Body of pancreas (tissue), 4 donors: ENCODE data around the gene RPP30.

Source experiments
- CTCF ChIP-seq, 7 experiments: fragments of 450-650 bp in 4 of 7; fragments of 200-600 bp in 3 of 7; sonication (generic) in 3 of 7; IDR thresholded peaks; one replicate each; pipeline ENCODE4 v1.5.1; 2016 to 2019; ENCODE audit warnings: antibody characterized with exemption in 7 of 7
- POLR2A ChIP-seq, 3 donors: fragments of 450-650 bp; IDR thresholded peaks; one replicate each; pipeline ENCODE4 v1.6.1; 2016; ENCODE audit warnings: antibody characterized with exemption in 3 of 3, mild to moderate bottlenecking in 2 of 3

DNA sequence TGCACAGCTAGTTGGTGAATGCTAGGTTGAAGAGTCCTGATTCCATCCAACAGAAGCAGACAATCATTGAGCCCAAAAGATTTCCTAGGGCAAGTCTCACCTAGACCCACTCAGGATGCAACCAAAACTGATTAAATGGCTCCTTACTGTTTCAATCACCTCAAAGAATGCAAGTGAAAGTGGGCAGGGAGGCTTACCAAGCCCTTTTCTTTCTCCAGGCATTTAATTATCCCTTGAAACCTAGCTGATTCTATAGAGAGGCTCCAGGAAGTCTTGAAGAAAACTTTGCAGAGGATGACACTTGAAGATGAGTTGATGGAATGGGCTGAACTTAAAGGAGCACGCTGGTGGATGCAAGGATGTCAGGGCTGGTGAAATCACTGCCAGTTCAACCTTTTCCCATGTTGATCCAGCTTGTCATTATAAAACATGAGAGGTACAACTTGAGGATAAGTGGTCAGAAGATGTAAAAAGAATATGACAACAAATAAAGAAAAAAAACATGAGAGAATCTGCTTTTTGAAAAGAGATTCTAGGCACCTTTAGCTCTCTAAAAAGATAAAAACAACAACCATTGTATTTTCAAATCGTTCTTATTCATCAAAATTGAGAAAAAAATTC is 51.4 kb downstream of the RPP30 start:
- TF ChIP-seq POLR2A (IDR thresholded peaks at IDR 0.05) (no peak), CTCF (IDR thresholded peaks at IDR 0.05) (no peak)
